NT2/D1 (cell line): ENCODE measurements around the gene BEX2.
A peak's percentile ranks its signal among the peaks of the same experiment; 100 is the strongest.
"Not testable (repeated sequence)": the region's sequence is repeated elsewhere in the genome, so short reads cannot be mapped to it uniquely, and the experiment has no call there.

Experiments used
- DNase-seq: peaks from one replicate; pipeline ENCODE4 v3.0.0-alpha.2; 2011; ENCODE audit warnings: low read depth, low spot score
- H3K27me3 ChIP-seq: 2 replicates; pipeline ENCODE4 v1.6.0; 2011; ENCODE audit warnings: mild to moderate bottlenecking; ENCODE audit not compliant: insufficient read length, insufficient read depth
- H3K36me3 ChIP-seq: 2 replicates; pipeline ENCODE4 v1.6.1; 2011; ENCODE audit warnings: mild to moderate bottlenecking, low read length, mixed read lengths; ENCODE audit not compliant: insufficient read depth, insufficient read length
- H3K4me1 ChIP-seq: 2 replicates; pipeline ENCODE4 v1.5.1; 2011; ENCODE audit not compliant: insufficient read depth, insufficient read length
- H3K4me3 ChIP-seq: 2 replicates; pipeline ENCODE4 v1.5.1; 2011; ENCODE audit warnings: low read depth; ENCODE audit not compliant: insufficient read length
- H3K9ac ChIP-seq: 2 replicates; pipeline ENCODE4 v1.6.0; 2011; ENCODE audit warnings: low read depth; ENCODE audit not compliant: insufficient read length
- H3K9me3 ChIP-seq: 2 replicates; pipeline ENCODE4 v1.5.1; 2011; ENCODE audit warnings: mild to moderate bottlenecking, low read length; ENCODE audit not compliant: insufficient read depth
- SUZ12 ChIP-seq: IDR thresholded peaks from 2 replicates; pipeline ENCODE4 v1.6.1; 2011; ENCODE audit not compliant: insufficient read length, insufficient read depth; ENCODE audit errors: extremely low read depth
- YY1 ChIP-seq: IDR thresholded peaks from 2 replicates; pipeline ENCODE4 v1.6.1; 2011; ENCODE audit not compliant: insufficient read length, insufficient read depth
- ZNF274 ChIP-seq: IDR thresholded peaks from 2 replicates; pipeline ENCODE4 v1.6.1; 2011; ENCODE audit warnings: mild to moderate bottlenecking, low read depth, low read length

Gene BEX2

DNA sequence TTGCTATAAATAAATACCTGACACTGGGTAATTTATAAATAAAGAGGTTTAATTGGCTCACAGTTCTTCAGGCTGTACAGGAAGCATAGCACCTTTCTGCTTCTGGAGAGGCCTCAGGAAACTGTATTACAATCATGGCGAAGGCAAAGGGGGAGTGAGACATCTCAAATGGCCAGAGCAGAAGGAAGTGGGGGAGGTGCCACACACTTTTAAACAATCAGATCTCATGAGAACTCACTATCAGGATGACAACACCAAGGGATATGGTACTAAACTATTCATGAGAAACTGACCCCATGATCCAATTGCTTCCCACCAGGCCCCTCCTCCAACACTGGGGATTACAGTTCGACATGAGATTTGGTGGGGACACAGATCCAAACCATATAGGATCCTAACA is 33.8 kb upstream of the BEX2 start:
- no peak for DNase-seq
- no peak for TF ChIP-seq ZNF274
- no peak for TF ChIP-seq YY1
- no peak for TF ChIP-seq SUZ12
- Histone ChIP-seq H3K4me1 (no peaks in the 10 kb centered on the region), H3K27me3 (no peaks in the 10 kb centered on the region), H3K9me3 (no peaks in the 10 kb centered on the region), H3K36me3 (no peaks in the 10 kb centered on the region), H3K9ac (no peak overlapping the region), H3K4me3 (no peak overlapping the region)

DNA sequence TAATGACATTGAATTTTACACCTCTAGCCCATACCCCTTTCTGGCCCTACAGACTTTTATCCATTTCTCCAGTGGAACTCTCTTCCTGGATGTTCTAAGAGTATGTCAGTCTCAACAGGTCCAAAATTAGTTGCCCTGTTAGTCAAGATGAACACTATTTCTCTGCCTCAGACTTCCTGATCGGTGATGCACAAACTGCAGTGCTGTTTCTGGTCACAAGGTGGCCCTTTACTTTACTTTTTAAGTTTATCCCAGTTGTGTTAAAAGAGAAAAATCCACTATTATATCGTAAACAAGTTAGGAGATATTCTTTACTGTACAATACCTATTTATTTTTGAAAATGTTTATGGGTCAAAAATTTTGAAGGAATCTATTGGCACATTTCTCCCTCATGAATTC is 32.3 kb upstream of the BEX2 start:
- DNase-seq = no peak
- Histone ChIP-seq H3K4me3 (no peak overlapping the region), H3K9ac (no peak overlapping the region), H3K4me1 (no peaks in the 10 kb centered on the region), H3K27me3 (no peaks in the 10 kb centered on the region), H3K36me3 (no peaks in the 10 kb centered on the region), H3K9me3 (no peaks in the 10 kb centered on the region)
- TF ChIP-seq YY1 = no peak
- TF ChIP-seq SUZ12 = no peak
- no peak for TF ChIP-seq ZNF274

- Histone ChIP-seq H3K36me3 (no peaks in the 10 kb centered on the region), H3K4me3 (no peak overlapping the region), H3K27me3 (no peaks in the 10 kb centered on the region), H3K4me1 (no peaks in the 10 kb centered on the region), H3K9ac (no peak overlapping the region), H3K9me3 (no peaks in the 10 kb centered on the region)
- no peak for DNase-seq
- TF ChIP-seq ZNF274 = no peak
Measured at GRCh38 chrX:103338663-103339062, 27.9 kb upstream of the BEX2 start.

GRCh38 chrX:103330681-103331288 is 20.0 kb upstream of the BEX2 start:
- H3K9me3 ChIP-seq = no peaks in the 10 kb centered on the region
- peak overlapping the region; percentile 36 for H3K9ac ChIP-seq
- H3K27me3 ChIP-seq = peaks cover 2% of the 10 kb centered on the region
- no peaks in the 10 kb centered on the region for H3K4me1 ChIP-seq
- H3K36me3 ChIP-seq = no peaks in the 10 kb centered on the region
- TF ChIP-seq YY1 (no peak), ZNF274 (no peak), SUZ12 (no peak)
- peak; percentile 35 for DNase-seq
- no peak overlapping the region for H3K4me3 ChIP-seq

DNA sequence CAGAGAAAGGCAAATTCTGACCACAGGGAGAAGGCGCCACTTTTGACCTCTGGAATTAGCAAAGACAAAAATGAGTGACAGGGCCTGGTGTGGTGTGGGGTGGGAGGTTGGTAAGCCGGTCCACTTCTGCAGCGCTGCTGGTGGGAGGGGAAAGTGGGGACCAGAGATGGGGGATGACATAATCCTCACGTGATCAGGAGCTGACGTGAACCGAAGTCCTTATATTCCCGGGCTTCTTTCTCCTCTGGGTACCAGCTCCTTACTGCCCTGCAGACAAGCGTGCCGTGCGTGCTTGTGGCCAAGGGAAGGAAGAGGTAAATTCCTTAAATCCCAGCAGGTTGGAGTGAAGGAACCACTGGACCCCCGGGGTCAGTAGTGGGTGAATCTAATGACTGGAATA is 19.2 kb upstream of the BEX2 start, which contains the start of gene TCEAL7:
TCEAL7 (plus strand) TSS at position 249 of the 400 bp plus-strand sequence. CDS start 1,165 bp downstream, outside the sequence.
- no peaks in the 10 kb centered on the region for H3K9me3 ChIP-seq
- H3K27me3 ChIP-seq = peaks cover 2% of the 10 kb centered on the region
- DNase-seq = no peak
- no peaks in the 10 kb centered on the region for H3K36me3 ChIP-seq
- no peak within 1 kb of the TSS for H3K4me3 ChIP-seq
- peak within 1 kb of the TSS; percentile 36 for H3K9ac ChIP-seq
- TF ChIP-seq YY1 = no peak
- no peak for TF ChIP-seq ZNF274
- TF ChIP-seq SUZ12 = no peak
- H3K4me1 ChIP-seq = no peaks in the 10 kb centered on the region

DNA sequence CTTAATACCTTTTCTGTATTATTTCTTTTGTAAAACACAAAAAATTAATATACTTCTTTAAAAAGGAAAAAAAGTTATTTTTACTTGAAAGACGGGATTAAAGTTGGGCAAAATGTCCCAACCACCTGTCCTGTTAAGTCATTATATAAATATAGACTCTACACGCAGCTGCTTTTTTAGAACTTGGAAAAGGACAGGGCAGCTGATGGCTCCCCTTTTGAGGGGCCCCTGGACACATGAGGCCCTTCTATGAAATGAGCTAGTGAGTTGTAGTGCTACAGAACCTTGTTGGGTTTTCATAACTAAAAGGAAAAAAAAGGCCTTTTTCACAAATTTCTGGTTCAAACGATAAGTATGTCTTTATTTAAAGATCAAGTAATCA is 600 bp upstream of the BEX2 start:
- H3K9me3 ChIP-seq = no peaks in the 10 kb centered on the region
- TF ChIP-seq SUZ12 (no peak), YY1 (no peak)
- H3K36me3 ChIP-seq = peaks cover 4% of the 10 kb centered on the region
- peak overlapping the region; percentile 70 for H3K9ac ChIP-seq
- no peaks in the 10 kb centered on the region for H3K4me1 ChIP-seq
- H3K27me3 ChIP-seq = no peaks in the 10 kb centered on the region
- H3K4me3 ChIP-seq = no peak overlapping the region
- DNase-seq = no peak

GRCh38 chrX:103309860-103310554 is 783 bp downstream of the BEX2 start:
- Histone ChIP-seq H3K9ac (peak overlapping the region; percentile 70), H3K4me1 (no peaks in the 10 kb centered on the region), H3K4me3 (peak overlapping the region; percentile 75), H3K9me3 (no peaks in the 10 kb centered on the region), H3K36me3 (peaks cover 4% of the 10 kb centered on the region), H3K27me3 (no peaks in the 10 kb centered on the region)
- DNase-seq = no peak
- no peak for TF ChIP-seq YY1
- no peak for TF ChIP-seq ZNF274
- no peak for TF ChIP-seq SUZ12

- DNase-seq, H3K27me3 ChIP-seq, H3K9me3 ChIP-seq, H3K4me3 ChIP-seq, H3K4me1 ChIP-seq, H3K9ac ChIP-seq, H3K36me3 ChIP-seq: not testable (repeated sequence)
Measured at GRCh38 chrX:103305666-103306065, 5.1 kb downstream of the BEX2 start.
